GM20431 (cell line): ENCODE data around the gene LNPK.
"Not testable (repeated sequence)": the region's sequence is repeated elsewhere in the genome, so short reads cannot be mapped to it uniquely, and the experiment has no call there.

ENCODE experiments used
- in situ Hi-C: fragments of 300-500 bp; cut with MseI, MboI; formaldehyde crosslinking; loops from one replicate; pipeline ENCODE4 v1.15.0; 2020; ENCODE audit warnings: low sequenced_read_pairs; ENCODE audit not compliant: unreplicated experiment

The LNPK gene

GRCh38 chr2:175913849-175914743 is 88.0 kb downstream of the LNPK start:
- in situ Hi-C loops, result not testable (repeated sequence)

GRCh38 chr2:175913267-175913666 is 88.8 kb downstream of the LNPK start:
- in situ Hi-C loops, result not testable (repeated sequence)

- in situ Hi-C loops, result no loop called here
These were observed 98.0 kb downstream of the LNPK start for GRCh38 chr2:175904035-175904434.

- in situ Hi-C loops, result no loop called here
These were observed 98.6 kb downstream of the LNPK start for GRCh38 chr2:175903384-175903936.

GRCh38 chr2:175895957-175896356 is 106.1 kb downstream of the LNPK start:
- in situ Hi-C loops, result not testable (repeated sequence)

DNA sequence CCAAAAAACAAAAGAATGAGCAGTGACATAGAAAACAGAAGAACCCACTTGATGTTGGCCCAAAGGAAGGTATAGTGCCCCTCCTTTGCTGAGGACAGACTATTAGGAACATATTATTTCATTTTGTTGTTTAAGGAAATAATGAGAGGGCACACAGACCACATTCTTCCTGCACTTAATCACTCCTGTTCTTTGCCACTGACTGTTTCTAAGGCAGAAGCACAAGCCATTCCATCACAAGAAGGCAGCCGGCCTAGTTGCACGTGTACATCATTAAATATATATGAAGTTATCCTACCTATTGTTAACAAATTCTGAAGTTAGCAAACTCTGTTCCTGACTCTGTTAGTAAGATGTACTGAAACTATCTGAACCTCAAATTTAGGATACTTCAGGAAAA is 110.0 kb downstream of the LNPK start:
- in situ Hi-C loops, result no loop called here

DNA sequence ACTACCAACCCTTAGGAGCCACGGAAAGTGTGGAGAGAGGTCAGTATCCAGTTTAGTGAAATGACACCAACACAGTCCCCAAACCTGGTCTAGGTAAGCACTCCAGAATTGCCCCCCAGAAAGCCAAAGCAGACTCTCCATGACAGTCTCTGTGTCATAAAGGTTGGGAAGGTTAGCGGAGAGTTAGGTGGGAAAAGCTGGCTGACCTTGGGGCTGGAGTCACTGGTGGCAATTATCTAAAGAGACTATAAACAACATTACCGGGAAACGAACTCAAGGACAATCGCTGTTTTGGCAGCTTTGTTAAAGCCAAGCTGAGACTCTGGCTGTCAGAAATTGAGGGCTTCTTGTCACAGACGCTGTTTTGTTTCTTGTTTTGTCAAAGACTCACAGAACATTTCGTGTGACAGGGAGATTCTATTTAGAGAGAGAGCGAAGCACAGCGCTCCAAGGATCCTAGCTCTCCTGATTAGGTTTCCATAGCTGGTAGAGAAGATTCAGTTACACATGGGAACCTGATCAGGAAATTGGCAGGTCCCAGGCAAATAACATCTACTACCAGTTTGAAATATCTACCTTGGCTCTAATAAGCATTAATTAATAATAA is 111.3 kb downstream of the LNPK start:
- in situ Hi-C loops, result no loop called here

DNA sequence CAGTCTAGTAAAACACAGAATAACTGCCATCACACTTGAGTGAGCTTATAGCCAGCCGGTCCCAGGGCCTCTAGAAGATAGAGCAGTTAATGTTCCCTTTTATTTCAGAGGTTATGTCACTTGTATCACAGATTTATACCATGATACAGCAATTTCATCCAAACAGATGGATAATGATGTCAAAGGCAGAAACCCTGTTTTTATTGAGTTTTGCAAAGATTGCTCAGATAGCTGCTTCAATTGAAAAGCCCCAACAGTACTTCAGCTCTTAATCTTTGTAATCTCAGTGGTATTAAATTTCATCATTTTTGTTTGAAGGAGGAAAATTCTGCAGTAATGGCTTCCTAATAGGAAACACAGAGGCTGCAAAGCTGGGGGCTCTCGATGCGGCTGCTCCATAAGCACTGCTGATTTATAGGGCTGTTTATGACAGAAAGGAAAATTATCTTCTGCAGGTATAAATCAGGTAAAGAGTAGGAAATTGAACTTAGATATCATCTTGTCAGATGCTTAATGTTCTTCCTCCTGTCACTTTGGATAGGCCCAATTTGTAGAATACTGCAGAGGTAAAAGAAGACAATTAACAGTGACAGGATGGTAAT is 112.3 kb downstream of the LNPK start:
- in situ Hi-C loops, result no loop called here

- in situ Hi-C loops, result no loop called here
These were observed 114.3 kb downstream of the LNPK start for GRCh38 chr2:175887776-175888175.

DNA sequence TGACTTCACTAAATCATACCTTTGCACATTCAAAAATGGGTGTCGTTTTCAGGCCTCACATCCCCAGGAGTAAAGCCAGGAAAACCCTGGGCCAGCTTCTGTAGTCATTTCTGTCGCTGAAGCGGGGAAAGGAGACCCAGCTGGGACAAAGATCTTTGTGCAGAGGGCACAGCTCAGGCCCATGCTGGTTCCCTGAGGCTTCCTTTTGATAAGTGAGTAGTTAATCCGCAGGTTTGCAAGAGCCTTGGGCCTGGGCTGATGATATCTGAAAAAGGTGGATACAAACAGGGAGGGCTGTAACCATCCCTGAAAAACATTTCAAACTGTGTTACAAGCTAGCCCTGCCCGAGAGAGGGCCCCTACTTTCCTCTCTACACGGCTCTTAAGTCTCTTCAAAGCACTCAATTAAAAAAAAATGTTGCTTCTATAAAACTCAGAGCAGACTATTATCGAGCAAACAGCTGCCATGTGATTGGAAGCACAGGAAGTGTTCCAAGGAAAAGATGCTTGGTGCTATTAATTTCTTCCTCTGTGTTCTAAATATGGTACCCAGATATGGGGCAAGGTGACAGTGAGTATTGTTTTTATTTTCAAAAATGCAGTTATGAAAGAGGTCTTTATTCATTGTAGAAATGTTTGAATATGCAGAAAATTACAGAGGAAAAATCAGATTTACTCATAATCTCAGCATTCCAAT is 117.2 kb downstream of the LNPK start:
- in situ Hi-C loops, result no loop called here

DNA sequence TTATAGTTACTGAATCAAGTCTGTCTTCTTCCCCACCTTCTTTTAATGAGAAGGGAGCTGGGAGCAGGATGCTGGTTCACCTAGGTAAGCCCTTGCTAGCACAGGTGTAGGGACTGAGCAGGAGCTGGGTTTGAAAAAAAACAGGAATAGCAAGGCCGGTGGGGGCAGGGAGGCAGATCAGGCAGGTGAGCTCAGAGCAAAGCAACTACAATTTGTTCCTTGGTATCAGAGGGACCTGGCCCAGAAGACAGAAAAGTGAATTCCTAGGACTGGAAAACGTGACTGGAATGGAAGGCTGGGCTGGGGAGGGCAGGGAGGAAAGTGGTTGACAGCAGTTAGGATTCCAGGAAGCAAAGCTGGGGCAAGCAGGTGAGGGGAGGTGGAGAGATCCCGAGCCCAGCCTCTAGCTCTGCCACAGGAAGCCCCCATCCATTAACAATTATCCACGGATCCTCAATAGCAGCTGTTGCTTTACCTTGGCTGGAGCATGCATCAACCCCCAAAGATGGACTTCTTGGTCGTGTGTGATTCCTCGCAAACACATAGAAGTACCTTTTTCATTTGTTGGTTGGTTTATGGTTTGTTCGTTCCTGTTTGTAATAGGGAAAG is 118.4 kb downstream of the LNPK start:
- in situ Hi-C loops, result no loop called here

GRCh38 chr2:175879679-175880078 is 122.4 kb downstream of the LNPK start:
- in situ Hi-C loops, result no loop called here

- in situ Hi-C loops, result no loop called here
These were observed 124.1 kb downstream of the LNPK start for GRCh38 chr2:175877845-175878544.

- in situ Hi-C loops, result no loop called here
These were observed 127.8 kb downstream of the LNPK start for GRCh38 chr2:175874291-175874690.
